GM12878 (cell line): ENCODE data around the gene SH3D19.

Source experiments
- CREB1 ChIP-seq: IDR thresholded peaks from 2 replicates; pipeline ENCODE4 v1.6.1; 2012; ENCODE audit warnings: low read depth, mild to moderate bottlenecking, inconsistent platforms
- FOXM1 ChIP-seq: IDR thresholded peaks from 2 replicates; pipeline ENCODE4 v1.6.1; 2012; ENCODE audit warnings: low read depth, mild to moderate bottlenecking, inconsistent platforms, low read length, moderate library complexity
- SIX5 ChIP-seq: IDR thresholded peaks from 2 replicates; pipeline ENCODE4 v1.6.1; 2011; ENCODE audit warnings: mild to moderate bottlenecking, low read depth, low read length, moderate library complexity; ENCODE audit not compliant: severe bottlenecking
- SPI1 ChIP-seq: IDR thresholded peaks from 2 replicates; pipeline ENCODE4 v1.6.1; 2011; ENCODE audit warnings: low read depth, mild to moderate bottlenecking, low read length, moderate library complexity, borderline replicate concordance; ENCODE audit not compliant: insufficient read depth

- TF ChIP-seq SPI1 (no peak), FOXM1 (no peak), SIX5 (no peak), CREB1 (no peak)
These were observed 97.7 kb downstream of the SH3D19 start for GRCh38 chr4:151227731-151228130.
